Measurements from ENCODE around the gene TBC1D12.
"Not testable (repeated sequence)": the region's sequence is repeated elsewhere in the genome, so short reads cannot be mapped to it uniquely, and the experiment has no call there.

The TBC1D12 gene

GRCh38 chr10:94383530-94383929 is 18.8 kb upstream of the TBC1D12 start:
- TF ChIP-seq SUZ12 (IDR thresholded peaks at IDR 0.05; ENCODE audit: extremely low read depth, insufficient read depth, insufficient read length) = no peak
- no peak for TF ChIP-seq ZNF274 (IDR thresholded peaks at IDR 0.05; ENCODE audit: low read depth, low read length)
- no peak for TF ChIP-seq YY1 (IDR thresholded peaks at IDR 0.05; ENCODE audit: insufficient read depth, insufficient read length)
- Histone ChIP-seq H3K36me3 (ENCODE audit: insufficient read depth, insufficient read length, low read length) (no peaks in the 10 kb centered on the region), H3K27me3 (ENCODE audit: insufficient read depth, insufficient read length) (no peaks in the 10 kb centered on the region), H3K4me1 (ENCODE audit: insufficient read depth, insufficient read length) (no peaks in the 10 kb centered on the region), H3K4me3 (ENCODE audit: insufficient read length, low read depth) (no peak overlapping the region), H3K9ac (ENCODE audit: insufficient read length, low read depth) (no peak overlapping the region), H3K9me3 (ENCODE audit: insufficient read depth, low read length) (no peaks in the 10 kb centered on the region)
- DNase-seq (ENCODE audit: low read depth, low spot score) = no peak

DNA sequence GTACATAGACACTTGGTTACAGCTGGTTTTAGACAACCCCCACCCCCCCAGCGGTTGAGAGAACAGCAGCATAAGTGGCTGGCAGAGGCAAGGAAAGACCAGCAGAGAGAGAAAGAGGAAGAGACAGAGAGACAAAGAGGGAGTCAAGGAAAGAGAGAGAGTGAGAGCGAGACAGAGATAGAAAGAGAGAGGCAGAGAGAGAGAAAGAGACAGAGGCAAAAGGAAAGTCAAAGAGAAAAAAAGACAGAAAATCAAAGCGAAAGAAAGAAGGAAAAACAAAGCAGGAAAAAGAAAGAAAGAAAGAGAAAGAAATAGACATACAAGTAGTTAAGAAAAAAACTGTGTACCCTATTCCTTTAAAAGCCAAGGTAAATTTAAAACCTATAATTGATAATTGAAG is 16.6 kb upstream of the TBC1D12 start:
- H3K9ac ChIP-seq (ENCODE audit: insufficient read length, low read depth); H3K4me3 ChIP-seq (ENCODE audit: insufficient read length, low read depth); H3K36me3 ChIP-seq (ENCODE audit: insufficient read depth, insufficient read length, low read length); H3K27me3 ChIP-seq (ENCODE audit: insufficient read depth, insufficient read length); DNase-seq (ENCODE audit: low read depth, low spot score); H3K4me1 ChIP-seq (ENCODE audit: insufficient read depth, insufficient read length); H3K9me3 ChIP-seq (ENCODE audit: insufficient read depth, low read length): not testable (repeated sequence)

DNA sequence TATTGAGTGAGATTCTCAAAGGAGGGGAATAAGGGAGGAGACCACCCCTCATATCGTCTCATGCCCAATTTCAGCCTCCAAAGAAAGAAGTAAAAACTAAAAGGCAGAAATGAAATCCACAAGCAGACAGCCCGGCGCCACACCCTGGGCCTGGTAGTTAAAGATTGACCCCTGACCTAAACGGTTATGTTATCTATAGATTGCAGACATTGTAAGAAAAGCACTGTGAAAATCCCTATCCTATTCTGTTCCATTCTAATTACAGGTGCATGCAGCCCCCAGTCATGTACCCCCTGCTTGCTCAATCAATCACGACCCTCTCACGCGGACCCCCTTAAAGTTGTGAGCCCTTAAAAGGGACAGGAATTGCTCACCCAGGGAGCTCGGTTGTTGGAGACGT is 10.2 kb upstream of the TBC1D12 start:
- not testable (repeated sequence) for H3K9me3 ChIP-seq (ENCODE audit: insufficient read depth, low read length); H3K9ac ChIP-seq (ENCODE audit: insufficient read length, low read depth)

GRCh38 chr10:94397549-94398370 is 4.6 kb upstream of the TBC1D12 start:
- no peaks in the 10 kb centered on the region for H3K9me3 ChIP-seq (ENCODE audit: insufficient read depth, low read length)
- no peaks in the 10 kb centered on the region for H3K27me3 ChIP-seq (ENCODE audit: insufficient read depth, insufficient read length)
- TF ChIP-seq YY1 (IDR thresholded peaks at IDR 0.05; ENCODE audit: insufficient read depth, insufficient read length) (no peak), ZNF274 (IDR thresholded peaks at IDR 0.05; ENCODE audit: low read depth, low read length) (no peak), SUZ12 (IDR thresholded peaks at IDR 0.05; ENCODE audit: extremely low read depth, insufficient read depth, insufficient read length) (no peak)
- DNase-seq (ENCODE audit: low read depth, low spot score) = no peak
- H3K9ac ChIP-seq (ENCODE audit: insufficient read length, low read depth) = no peak overlapping the region
- H3K4me1 ChIP-seq (ENCODE audit: insufficient read depth, insufficient read length) = no peaks in the 10 kb centered on the region
- H3K4me3 ChIP-seq (ENCODE audit: insufficient read length, low read depth) = no peak overlapping the region
- no peaks in the 10 kb centered on the region for H3K36me3 ChIP-seq (ENCODE audit: insufficient read depth, insufficient read length, low read length)

More for the DNA sequence above, 10.2 kb upstream of the TBC1D12 start:
- DNase-seq (ENCODE audit: low read depth, low spot score); H3K4me1 ChIP-seq (ENCODE audit: insufficient read depth, insufficient read length); H3K27me3 ChIP-seq (ENCODE audit: insufficient read depth, insufficient read length); H3K4me3 ChIP-seq (ENCODE audit: insufficient read length, low read depth); H3K36me3 ChIP-seq (ENCODE audit: insufficient read depth, insufficient read length, low read length): not testable (repeated sequence)

- no peaks in the 10 kb centered on the region for H3K4me1 ChIP-seq (ENCODE audit: insufficient read depth, insufficient read length)
- no peak overlapping the region for H3K4me3 ChIP-seq (ENCODE audit: insufficient read length, low read depth)
- H3K36me3 ChIP-seq (ENCODE audit: insufficient read depth, insufficient read length, low read length) = no peaks in the 10 kb centered on the region
- H3K9ac ChIP-seq (ENCODE audit: insufficient read length, low read depth) = no peak overlapping the region
- no peak for DNase-seq (ENCODE audit: low read depth, low spot score)
- H3K9me3 ChIP-seq (ENCODE audit: insufficient read depth, low read length) = no peaks in the 10 kb centered on the region
- TF ChIP-seq SUZ12 (IDR thresholded peaks at IDR 0.05; ENCODE audit: extremely low read depth, insufficient read depth, insufficient read length) (no peak), YY1 (IDR thresholded peaks at IDR 0.05; ENCODE audit: insufficient read depth, insufficient read length) (no peak), ZNF274 (IDR thresholded peaks at IDR 0.05; ENCODE audit: low read depth, low read length) (no peak)
- H3K27me3 ChIP-seq (ENCODE audit: insufficient read depth, insufficient read length) = peaks cover 7% of the 10 kb centered on the region
Measured at GRCh38 chr10:94398762-94399161, 3.6 kb upstream of the TBC1D12 start.

DNA sequence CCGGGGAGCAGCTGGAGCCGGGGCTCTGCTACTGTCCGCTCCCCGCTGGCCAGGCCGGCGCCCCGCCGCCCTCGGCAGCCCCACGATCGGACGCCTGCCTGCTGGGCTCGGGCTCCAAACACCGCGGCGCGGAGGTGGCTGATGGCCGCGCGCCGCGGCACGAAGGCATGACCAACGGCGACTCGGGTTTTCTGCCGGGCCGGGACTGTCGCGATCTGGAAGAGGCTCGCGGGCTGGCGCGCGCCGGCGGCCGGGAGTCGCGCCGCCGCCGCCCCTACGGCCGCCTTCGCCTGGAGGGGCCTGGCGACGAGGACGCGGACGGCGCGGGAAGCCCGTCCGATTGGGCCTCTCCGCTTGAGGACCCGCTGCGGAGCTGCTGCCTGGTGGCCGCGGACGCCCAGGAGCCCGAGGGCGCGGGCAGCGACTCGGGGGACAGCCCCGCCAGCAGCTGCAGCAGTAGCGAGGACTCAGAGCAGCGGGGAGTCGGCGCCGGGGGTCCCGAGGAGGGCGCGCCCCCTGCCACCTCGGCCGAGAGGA is 570 bp downstream of the TBC1D12 start:
- Histone ChIP-seq H3K27me3 (ENCODE audit: insufficient read depth, insufficient read length) (peaks cover 25% of the 10 kb centered on the region), H3K9me3 (ENCODE audit: insufficient read depth, low read length) (no peaks in the 10 kb centered on the region), H3K4me1 (ENCODE audit: insufficient read depth, insufficient read length) (no peaks in the 10 kb centered on the region), H3K4me3 (ENCODE audit: insufficient read length, low read depth) (peak overlapping the region; percentile 64), H3K36me3 (ENCODE audit: insufficient read depth, insufficient read length, low read length) (no peaks in the 10 kb centered on the region), H3K9ac (ENCODE audit: insufficient read length, low read depth) (peak overlapping the region; percentile 80)
- DNase-seq (ENCODE audit: low read depth, low spot score) = no peak
- TF ChIP-seq SUZ12 (IDR thresholded peaks at IDR 0.05; ENCODE audit: extremely low read depth, insufficient read depth, insufficient read length) = no peak
- no peak for TF ChIP-seq ZNF274 (IDR thresholded peaks at IDR 0.05; ENCODE audit: low read depth, low read length)
- no peak for TF ChIP-seq YY1 (IDR thresholded peaks at IDR 0.05; ENCODE audit: insufficient read depth, insufficient read length)

DNA sequence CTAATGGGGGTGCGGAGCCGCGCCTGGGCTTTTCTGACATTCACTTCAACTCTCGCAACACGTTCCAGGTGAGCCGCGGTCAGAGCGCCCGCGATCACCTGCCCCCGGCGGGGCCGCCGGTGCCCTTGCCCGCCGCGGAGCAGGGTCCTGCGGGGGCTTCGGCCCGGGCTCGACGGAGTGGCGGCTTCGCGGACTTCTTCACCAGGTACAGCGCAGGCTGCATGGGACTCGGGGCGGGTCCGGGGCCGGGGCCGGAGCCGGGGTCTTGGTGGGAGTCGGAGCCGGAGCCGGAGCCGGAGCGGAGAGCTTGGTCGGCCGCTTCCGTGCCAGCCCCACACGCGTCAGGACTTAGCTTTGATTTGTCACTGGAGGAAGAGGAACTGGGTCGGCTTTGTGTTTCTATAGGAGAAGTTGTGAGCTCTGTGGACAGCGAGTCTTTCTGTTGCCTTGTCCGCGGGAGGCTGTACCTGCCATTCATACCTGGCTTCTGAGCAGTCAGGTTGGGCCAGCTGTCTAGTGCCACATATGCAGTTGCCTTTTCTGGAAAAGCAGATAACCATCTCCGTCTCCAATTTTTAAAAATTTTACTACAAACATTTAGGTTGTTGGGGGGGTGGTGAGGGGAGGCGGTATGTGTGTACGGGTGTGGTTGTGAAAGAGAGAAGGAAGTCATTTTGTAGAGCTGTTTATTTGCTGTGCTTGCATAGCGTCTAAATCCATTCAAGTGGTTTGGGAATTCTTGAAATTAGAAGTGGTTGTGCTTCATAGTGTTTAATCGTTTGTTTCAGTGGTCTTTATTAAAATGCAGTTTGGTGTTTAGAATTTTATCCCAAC is 1.3 kb downstream of the TBC1D12 start:
- no peaks in the 10 kb centered on the region for H3K9me3 ChIP-seq (ENCODE audit: insufficient read depth, low read length)
- H3K9ac ChIP-seq (ENCODE audit: insufficient read length, low read depth) = peak overlapping the region; percentile 80
- TF ChIP-seq SUZ12 (IDR thresholded peaks at IDR 0.05; ENCODE audit: extremely low read depth, insufficient read depth, insufficient read length) (no peak), YY1 (IDR thresholded peaks at IDR 0.05; ENCODE audit: insufficient read depth, insufficient read length) (no peak), ZNF274 (IDR thresholded peaks at IDR 0.05; ENCODE audit: low read depth, low read length) (no peak)
- no peak for DNase-seq (ENCODE audit: low read depth, low spot score)
- H3K27me3 ChIP-seq (ENCODE audit: insufficient read depth, insufficient read length) = peaks cover 25% of the 10 kb centered on the region
- H3K4me1 ChIP-seq (ENCODE audit: insufficient read depth, insufficient read length) = no peaks in the 10 kb centered on the region
- H3K36me3 ChIP-seq (ENCODE audit: insufficient read depth, insufficient read length, low read length) = no peaks in the 10 kb centered on the region
- peak overlapping the region; percentile 64 for H3K4me3 ChIP-seq (ENCODE audit: insufficient read length, low read depth)
